ENCODE results near the gene GTF2A1.

The GTF2A1 gene

DNA sequence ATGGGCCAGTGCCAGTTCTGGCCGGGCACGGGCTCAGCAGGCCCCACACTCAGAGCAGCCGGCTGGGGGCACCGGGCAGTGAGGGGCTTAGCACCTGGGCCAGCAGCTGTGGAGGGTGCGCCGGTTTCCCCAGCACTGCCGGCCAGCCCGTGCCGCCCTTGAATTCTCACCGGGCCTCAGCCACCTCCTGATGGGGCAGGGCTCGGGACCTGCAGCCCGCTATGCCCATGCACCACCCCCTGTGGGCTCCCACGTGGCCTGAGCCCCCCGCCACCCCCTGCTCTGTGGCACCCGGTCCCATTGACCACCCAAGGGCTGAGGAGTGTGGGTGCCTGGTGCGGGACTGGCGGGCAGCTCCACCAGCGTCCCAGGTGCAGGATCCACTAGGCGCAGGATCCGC, 15.4 kb upstream of the GTF2A1 start:
- H3K4me2 ChIP-seq (ENCODE audit: low read length), result no peak overlapping the region
- H4K20me1 ChIP-seq (ENCODE audit: insufficient read depth, low read length), result no peaks in the 10 kb centered on the region

GRCh38 chr14:81235096-81235495, 14.3 kb upstream of the GTF2A1 start:
- no peak overlapping the region for H3K4me2 ChIP-seq (ENCODE audit: low read length)
- TF ChIP-seq EZH2 (IDR thresholded peaks at IDR 0.05; ENCODE audit: borderline replicate concordance, low read length) (no peak), CTCF (IDR thresholded peaks at IDR 0.05; ENCODE audit: low read length) (no peak)

More for the DNA sequence above, 15.4 kb upstream of the GTF2A1 start:
- Histone ChIP-seq H3K27ac (ENCODE audit: low read depth, low read length, poor library complexity, severe bottlenecking) (no peak overlapping the region), H3K4me3 (ENCODE audit: low read depth, low read length, poor library complexity, severe bottlenecking) (no peak overlapping the region), H3K79me2 (ENCODE audit: insufficient read depth, low read length) (no peaks in the 10 kb centered on the region), H3F3A (ENCODE audit: insufficient read depth, low read length) (no peaks in the 10 kb centered on the region), H3K36me3 (ENCODE audit: insufficient read depth, low read length) (no peaks in the 10 kb centered on the region), H3K27me3 (ENCODE audit: insufficient read depth, low read length) (no peaks in the 10 kb centered on the region; the same call in 1 of the 2 replicates), H3K9me2 (ENCODE audit: low read depth, low read length) (no peaks in the 10 kb centered on the region), H3K9ac (ENCODE audit: low read length) (no peak overlapping the region), H2AFZ (ENCODE audit: low read length) (no peak overlapping the region), H3K4me1 (ENCODE audit: insufficient read depth, low read length, severe bottlenecking) (no peaks in the 10 kb centered on the region), H3K9me3 (ENCODE audit: low read length) (no peaks in the 10 kb centered on the region)
- no peak for TF ChIP-seq CTCF (IDR thresholded peaks at IDR 0.05; ENCODE audit: low read length)
- TF ChIP-seq EZH2 (IDR thresholded peaks at IDR 0.05; ENCODE audit: borderline replicate concordance, low read length), result no peak

GRCh38 chr14:81234278-81234677, 13.5 kb upstream of the GTF2A1 start:
- Histone ChIP-seq H3K9ac (ENCODE audit: low read length) (no peak overlapping the region), H2AFZ (ENCODE audit: low read length) (no peak overlapping the region), H3K27me3 (ENCODE audit: insufficient read depth, low read length) (no peaks in the 10 kb centered on the region; the same call in 1 of the 2 replicates), H3K36me3 (ENCODE audit: insufficient read depth, low read length) (no peaks in the 10 kb centered on the region), H3K27ac (ENCODE audit: low read depth, low read length, poor library complexity, severe bottlenecking) (no peak overlapping the region), H3K79me2 (ENCODE audit: insufficient read depth, low read length) (no peaks in the 10 kb centered on the region), H3F3A (ENCODE audit: insufficient read depth, low read length) (no peaks in the 10 kb centered on the region), H3K4me3 (ENCODE audit: low read depth, low read length, poor library complexity, severe bottlenecking) (no peak overlapping the region), H4K20me1 (ENCODE audit: insufficient read depth, low read length) (no peaks in the 10 kb centered on the region), H3K9me3 (ENCODE audit: low read length) (no peaks in the 10 kb centered on the region), H3K9me2 (ENCODE audit: low read depth, low read length) (no peaks in the 10 kb centered on the region), H3K4me2 (ENCODE audit: low read length) (no peak overlapping the region), H3K4me1 (ENCODE audit: insufficient read depth, low read length, severe bottlenecking) (no peaks in the 10 kb centered on the region)
- TF ChIP-seq CTCF (IDR thresholded peaks at IDR 0.05; ENCODE audit: low read length), result no peak
- TF ChIP-seq EZH2 (IDR thresholded peaks at IDR 0.05; ENCODE audit: borderline replicate concordance, low read length), result no peak

More at GRCh38 chr14:81235096-81235495, 14.3 kb upstream of the GTF2A1 start:
- no peaks in the 10 kb centered on the region for H3K4me1 ChIP-seq (ENCODE audit: insufficient read depth, low read length, severe bottlenecking)
- H3K9me2 ChIP-seq (ENCODE audit: low read depth, low read length), result no peaks in the 10 kb centered on the region
- no peaks in the 10 kb centered on the region; the same call in 1 of the 2 replicates for H3K27me3 ChIP-seq (ENCODE audit: insufficient read depth, low read length)
- no peak overlapping the region for H3K27ac ChIP-seq (ENCODE audit: low read depth, low read length, poor library complexity, severe bottlenecking)
- no peak overlapping the region for H2AFZ ChIP-seq (ENCODE audit: low read length)
- H3K4me3 ChIP-seq (ENCODE audit: low read depth, low read length, poor library complexity, severe bottlenecking), result no peak overlapping the region
- no peaks in the 10 kb centered on the region for H3K9me3 ChIP-seq (ENCODE audit: low read length)
- H4K20me1 ChIP-seq (ENCODE audit: insufficient read depth, low read length), result no peaks in the 10 kb centered on the region
- no peaks in the 10 kb centered on the region for H3K36me3 ChIP-seq (ENCODE audit: insufficient read depth, low read length)
- H3K9ac ChIP-seq (ENCODE audit: low read length), result no peak overlapping the region
- no peaks in the 10 kb centered on the region for H3K79me2 ChIP-seq (ENCODE audit: insufficient read depth, low read length)
- H3F3A ChIP-seq (ENCODE audit: insufficient read depth, low read length), result no peaks in the 10 kb centered on the region
